Spleen (tissue), 11 donors: ENCODE data around the gene OR9Q1. TPM values are rescaled to one million over a fixed set of nuclear protein-coding genes. Genes with fewer than 3 reads are reported as not detected.

Experiments used
- DNase-seq: peaks from one replicate; pipeline ENCODE4 v3.0.0-alpha.2; 2020
- H3K27ac ChIP-seq, 8 donors: fragments of 200-600 bp; sonication (generic) in 7 of 8; 1 replicate in 4 of 8; 2 replicates in 4 of 8; pipeline versions ENCODE4 v1.5.0 to v1.8.0; 2016 to 2021; ENCODE audit warnings: inconsistent platforms in 4 of 8, mild to moderate bottlenecking in 4 of 8, moderate library complexity in 1 of 8
- H3K27me3 ChIP-seq, 7 donors: fragments of 200-600 bp; sonication (generic) in 6 of 7; replicated peaks in 1 of 7; 1 replicate in 4 of 7; 2 replicates in 3 of 7; pipeline versions ENCODE4 v1.5.0 to v1.8.0; 2016 to 2021; ENCODE audit warnings: inconsistent platforms in 3 of 7, mild to moderate bottlenecking in 1 of 7
- H3K36me3 ChIP-seq, 6 donors: fragments of 200-600 bp; sonication (generic) in 5 of 6; 1 replicate in 4 of 6; 2 replicates in 2 of 6; pipeline versions ENCODE4 v1.5.0 to v1.8.0; 2016 to 2021; ENCODE audit warnings: inconsistent platforms in 2 of 6
- H3K4me1 ChIP-seq, 6 donors: fragments of 200-600 bp; sonication (generic) in 5 of 6; 1 replicate in 3 of 6; 2 replicates in 3 of 6; pipeline versions ENCODE4 v1.5.0 to v1.8.0; 2016 to 2021; ENCODE audit warnings: inconsistent platforms in 3 of 6
- H3K4me3 ChIP-seq, 8 donors: fragments of 200-600 bp; sonication (generic) in 7 of 8; 1 replicate in 4 of 8; 2 replicates in 4 of 8; pipeline versions ENCODE4 v1.5.0 to v1.8.0; 2016 to 2021; ENCODE audit warnings: inconsistent platforms in 4 of 8, mild to moderate bottlenecking in 4 of 8, moderate library complexity in 2 of 8
- H3K9me3 ChIP-seq, 8 donors: fragments of 200-600 bp; sonication (generic) in 7 of 8; 1 replicate in 4 of 8; 2 replicates in 4 of 8; pipeline versions ENCODE4 v1.5.0 to v1.8.0; 2016 to 2021; ENCODE audit warnings: inconsistent platforms in 4 of 8
- CTCF ChIP-seq, 11 experiments: fragments of 200-600 bp in 7 of 11; fragments of 450-650 bp in 4 of 11; sonication (generic) in 4 of 11; IDR thresholded peaks in 8 of 11; conservative IDR thresholded peaks in 3 of 11; 1 replicate in 7 of 11; 2 replicates in 4 of 11; pipeline versions ENCODE4 v1.4.0 to v1.8.0; 2016 to 2021; ENCODE audit warnings: antibody characterized with exemption in 11 of 11, inconsistent platforms in 4 of 11, mild to moderate bottlenecking in 1 of 11
- POLR2A ChIP-seq, 3 donors: fragments of 450-650 bp; IDR thresholded peaks; one replicate each; pipeline ENCODE4 v1.5.1; 2017; ENCODE audit warnings: antibody characterized with exemption in 3 of 3, mild to moderate bottlenecking in 1 of 3
- POLR2AphosphoS5 ChIP-seq, 3 donors: sonication (generic); formaldehyde crosslinking; IDR thresholded peaks; one replicate each; pipeline ENCODE4 v1.5.1; 2017; ENCODE audit warnings: antibody characterized with exemption in 3 of 3
- WGBS, 5 donors: extraction: QIAGEN DNeasy Blood & Tissue Kit in 3 of 5; methylation state at CpG; one replicate each; pipeline versions ENCODE4 v1.1.5 to v1.1.7; 2013 to 2018; 5-methylcytosine and 5-hydroxymethylcytosine counted together
- intact Hi-C: fragments of 100-400 bp; cut with DNase I; formaldehyde crosslinking; loops from one replicate; pipeline ENCODE4 v1.15.0; 2023; ENCODE audit warnings: low total_unique reads
- polyA plus RNA-seq, 3 donors: library from polyadenylated mRNA; stranded (reverse); fragments of 200-250 nt; gene quantifications; one replicate each; pipeline ENCODE4 v1.2.1, GENCODE V29; 2013
- total RNA-seq, 7 donors: library from RNA; depleted of rRNA in 3 of 7; stranded (reverse); fragments of >200 nt in 3 of 7; fragmentation: NEBNext Ultra II Directional in 4 of 7; extraction: Animal tissue kit (Norgen Biotek cat#: 25700) in 4 of 7; gene quantifications; one replicate each; pipeline versions ENCODE4 v1.1.0 to v1.2.1, GENCODE V29; 2016 to 2021
- donor health status: healthy with polysubstance abuse.
- donor health status: DM: no; HTN: no; CAD: no; lungs with moderate emphysema.
- donor health status: DM: no; HTN: no; CAD: no.
- donor health status: Bipolar disorder and iron deficiency.
- donor health status: healthy.
- donor health status: DM: no; HTN: no; CAD: no.
- donor health status: DM: yes; HTN: yes; CAD: no.

OR9Q1 gene
- total and polyA plus RNA-seq, 10 donors = not detected

DNA sequence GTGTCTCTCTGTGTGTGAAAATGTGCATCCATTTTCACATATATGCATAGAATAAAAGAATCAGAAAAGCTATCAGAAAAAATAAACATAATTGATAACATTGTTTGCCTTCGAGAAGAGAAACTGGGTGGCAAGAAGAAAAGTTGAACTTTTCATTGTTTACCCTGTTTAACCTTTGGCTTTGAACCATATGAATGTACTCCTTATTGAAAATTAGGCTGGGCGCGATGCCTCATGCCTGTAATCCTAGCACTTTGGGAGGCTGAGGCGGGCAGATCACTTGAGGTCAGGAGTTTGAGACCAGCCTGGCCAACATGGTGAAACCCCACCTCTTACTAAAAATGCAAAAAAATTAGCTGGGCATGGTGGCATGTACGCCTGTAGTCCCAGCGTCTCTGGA is 11.9 kb upstream of the OR9Q1 start:
- 58 to 84% (median 80%) methylated on average over 6 of the region's 6 CpGs for WGBS, 5 donors
- H3K27ac ChIP-seq = no peak overlapping the region
- H3K36me3 ChIP-seq = no peaks in the 10 kb centered on the region
- TF ChIP-seq POLR2A (IDR thresholded peaks at IDR 0.05) (no peak), CTCF (IDR thresholded peaks at IDR 0.05 in 8 of 11, conservative IDR thresholded peaks at IDR 0.05 in 3 of 11) (no peak), POLR2AphosphoS5 (IDR thresholded peaks at IDR 0.05) (no peak)
- peaks cover 0 to 19% (median 0%) of the 10 kb centered on the region in 7 donors for H3K27me3 ChIP-seq
- H3K4me1 ChIP-seq = no peaks in the 10 kb centered on the region
- DNase-seq = no peak
- H3K4me3 ChIP-seq = no peak overlapping the region
- no peaks in the 10 kb centered on the region for H3K9me3 ChIP-seq
- intact Hi-C loops = no loop called here

- 23 to 42% (median 35%) methylated on average over 8 of the region's 8 CpGs for WGBS, 5 donors
- H3K4me1 ChIP-seq = peaks cover 0 to 13% (median 4%) of the 10 kb centered on the region in 6 donors
- peaks cover 0 to 39% (median 0%) of the 10 kb centered on the region in 7 donors for H3K27me3 ChIP-seq
- intact Hi-C loops = no loop called here
- no peaks in the 10 kb centered on the region for H3K36me3 ChIP-seq
- no peak for DNase-seq
- H3K4me3 ChIP-seq = no peak overlapping the region
- TF ChIP-seq POLR2AphosphoS5 (IDR thresholded peaks at IDR 0.05) (peak in 2 of 3 donors; percentile 74 to 82), CTCF (IDR thresholded peaks at IDR 0.05 in 8 of 11, conservative IDR thresholded peaks at IDR 0.05 in 3 of 11) (no peak)
- H3K9me3 ChIP-seq = no peaks in the 10 kb centered on the region
- H3K27ac ChIP-seq = peak overlapping the region in 2 of 8 donors; percentile 22 to 74
Observed at GRCh38 chr11:58024601-58025091, 965 bp downstream of the OR9Q1 start.

DNA sequence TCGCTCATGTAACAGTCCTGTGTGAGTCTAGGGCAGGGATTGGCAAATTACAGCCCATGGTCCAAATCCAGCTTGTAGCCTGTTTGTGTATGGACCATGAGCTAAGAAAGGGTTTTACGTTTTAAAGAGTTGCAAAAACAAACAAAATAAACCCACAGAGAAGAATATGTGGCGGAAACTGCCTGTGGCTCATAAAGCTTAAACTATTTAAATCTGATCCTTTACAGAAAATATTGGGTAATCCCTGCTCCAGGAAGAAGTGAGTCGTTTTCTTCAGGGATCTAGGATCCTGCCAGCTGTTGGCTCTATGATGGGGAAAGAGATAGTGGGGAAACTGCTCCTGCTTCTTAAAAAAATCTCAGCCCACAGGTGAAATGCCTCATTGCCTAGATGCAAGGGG is 3.7 kb downstream of the OR9Q1 start:
- TF ChIP-seq POLR2A (IDR thresholded peaks at IDR 0.05) = no peak
- no peak for TF ChIP-seq POLR2AphosphoS5 (IDR thresholded peaks at IDR 0.05)
- TF ChIP-seq CTCF (IDR thresholded peaks at IDR 0.05 in 8 of 11, conservative IDR thresholded peaks at IDR 0.05 in 3 of 11) = no peak
- H3K27me3 ChIP-seq = peaks cover 0 to 41% (median 0%) of the 10 kb centered on the region in 7 donors

DNA sequence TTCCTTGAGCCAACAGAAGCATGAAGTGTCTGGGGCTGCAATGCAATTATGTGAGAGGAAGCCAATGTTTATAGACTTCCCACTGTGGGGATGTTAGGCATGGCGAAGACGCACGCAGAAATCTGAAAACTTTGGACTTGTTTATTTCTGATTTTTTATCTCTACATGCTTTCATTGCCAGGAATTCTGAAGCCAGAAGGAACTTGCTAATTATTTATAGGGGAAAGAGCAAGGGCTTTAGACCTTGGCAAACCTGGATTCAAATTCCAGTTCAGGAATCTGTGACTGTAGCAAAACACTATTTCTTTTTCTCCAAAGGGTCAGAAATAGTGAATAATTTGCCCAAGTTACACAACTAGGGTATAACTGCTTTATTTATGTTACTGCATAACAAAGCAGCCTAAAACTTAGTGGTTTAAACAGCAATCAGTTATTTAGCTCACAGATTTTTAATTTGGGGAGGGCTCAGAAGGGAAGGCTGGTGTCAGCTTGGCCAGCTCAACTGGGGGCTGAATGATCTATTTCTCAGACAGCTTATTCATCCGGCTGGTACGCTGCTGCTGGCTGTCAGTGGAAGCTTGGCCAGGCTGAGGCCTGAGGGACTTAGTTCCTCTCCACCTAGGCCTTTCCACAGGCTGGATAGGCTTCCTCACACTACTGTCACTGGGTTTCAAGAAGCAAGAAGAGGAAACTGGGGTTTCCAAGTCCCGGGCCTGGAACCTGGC is 5.2 kb downstream of the OR9Q1 start:
- Histone ChIP-seq H3K27ac (no peak overlapping the region), H3K36me3 (no peaks in the 10 kb centered on the region), H3K9me3 (peaks cover 0 to 14% (median 0%) of the 10 kb centered on the region in 8 donors), H3K4me1 (peaks cover 0 to 10% (median 4%) of the 10 kb centered on the region in 6 donors), H3K27me3 (peaks cover 0 to 45% (median 0%) of the 10 kb centered on the region in 7 donors), H3K4me3 (no peak overlapping the region)
- DNase-seq = no peak
- TF ChIP-seq POLR2AphosphoS5 (IDR thresholded peaks at IDR 0.05) (no peak), POLR2A (IDR thresholded peaks at IDR 0.05) (no peak), CTCF (IDR thresholded peaks at IDR 0.05 in 8 of 11, conservative IDR thresholded peaks at IDR 0.05 in 3 of 11) (no peak)
- 54 to 61% (median 57%) methylated on average over 6 of the region's 6 CpGs for WGBS, 5 donors
- intact Hi-C loops = no loop called here

More for the DNA sequence above, 3.7 kb downstream of the OR9Q1 start:
- Histone ChIP-seq H3K9me3 (peaks cover 0 to 4% (median 0%) of the 10 kb centered on the region in 8 donors), H3K27ac (no peak overlapping the region), H3K4me1 (peaks cover 0 to 13% (median 4%) of the 10 kb centered on the region in 6 donors), H3K4me3 (no peak overlapping the region), H3K36me3 (no peaks in the 10 kb centered on the region)
- intact Hi-C loops = no loop called here
- no peak for DNase-seq
- 63 to 78% (median 75%) methylated on average over 4 of the region's 4 CpGs for WGBS, 5 donors
